Activated CD8-positive, alpha-beta T cell treated with anti-CD3 and anti-CD28 coated beads for 36 hours (primary cell): ENCODE results near the gene PREPL. TPM values are rescaled to one million over a fixed set of nuclear protein-coding genes. Genes with fewer than 3 reads are reported as not detected.

ENCODE experiments used
- ATAC-seq: fragments of 200-7000 bp; cut with Tn5 transposase; one replicate; pipeline ENCODE4 v1.10.0; 2021; ENCODE audit warnings: mild to moderate bottlenecking, moderate library complexity
- CTCF ChIA-PET: fragments of 350-600 bp; sonication (Branson Sonifier 250); formaldehyde crosslinking; loops from one replicate; lab custom pipeline; 2021; ENCODE audit warnings: antibody characterized with exemption; lab: Charles Lee
- POLR2A ChIA-PET: fragments of 350-600 bp; sonication (Branson Sonifier 250); formaldehyde crosslinking; loops from one replicate; lab custom pipeline; 2021; ENCODE audit warnings: antibody characterized with exemption; lab: Charles Lee
- DNase-seq: peaks from one replicate; pipeline ENCODE4 v3.0.0-alpha.2; 2020
- H3K27ac Mint-ChIP-seq: one replicate; pipeline ENCODE4 v1.8.0; 2021; ENCODE audit warnings: mild to moderate bottlenecking, mixed read lengths
- H3K27me3 Mint-ChIP-seq: one replicate; pipeline ENCODE4 v1.8.0; 2021; ENCODE audit warnings: mixed read lengths
- H3K36me3 Mint-ChIP-seq: one replicate; pipeline ENCODE4 v1.8.0; 2021; ENCODE audit warnings: low read depth, mixed read lengths
- H3K4me1 Mint-ChIP-seq: one replicate; pipeline ENCODE4 v1.8.0; 2021; ENCODE audit warnings: low read depth, mixed read lengths
- H3K4me3 Mint-ChIP-seq: one replicate; pipeline ENCODE4 v1.8.0; 2021; ENCODE audit warnings: mild to moderate bottlenecking, moderate library complexity, mixed read lengths
- H3K9me3 Mint-ChIP-seq: one replicate; pipeline ENCODE4 v1.8.0; 2021; ENCODE audit warnings: mixed read lengths
- CTCF ChIP-seq: fragments of 200-600 bp; IDR thresholded peaks from one replicate; pipeline ENCODE4 v1.8.0; 2022; ENCODE audit warnings: antibody characterized with exemption, mild to moderate bottlenecking
- intact Hi-C: fragments of 100-400 bp; cut with micrococcal nuclease; formaldehyde crosslinking; loops from one replicate; pipeline ENCODE4 v1.10.0; 2022
- total RNA-seq, 2 experiments: library from RNA; stranded (reverse); gene quantifications; one replicate each; pipeline ENCODE4 v1.2.3, GENCODE V29; 2021

PREPL gene
- total RNA-seq, 2 experiments from 2014 or later = 25.0 to 25.2 TPM

- peak overlapping the region; percentile 100 for H3K27ac Mint-ChIP-seq
These were observed 1.1 kb upstream of the PREPL start for GRCh38 chr2:44362207-44363015.

GRCh38 chr2:44360749-44361329, 455 bp downstream of the PREPL start:
- ATAC-seq = peak; percentile 17
- intact Hi-C loops = loop anchor here (5.0 to 10.0 kb wide), 2 partner anchors 194 to 276 kb away; partner anchors contain the start of gene PPM1B
- peak overlapping the region; percentile 89 for H3K4me3 Mint-ChIP-seq
- TF ChIP-seq CTCF = no peak
- peak; percentile 51 for DNase-seq
- H3K36me3 Mint-ChIP-seq = peaks cover 10% of the 10 kb centered on the region
- peak overlapping the region; percentile 100 for H3K27ac Mint-ChIP-seq
- POLR2A ChIA-PET = interaction anchor here (0.7 to 3.1 kb wide), 15 partner anchors 8 to 372 kb away, joined by 3 to 20 read pairs (median 4); partner anchors contain the start of gene PPM1B
- H3K27me3 Mint-ChIP-seq = no peaks in the 10 kb centered on the region
- CTCF ChIA-PET = interaction anchor here (1.1 to 3.1 kb wide), 4 partner anchors 13 to 119 kb away, joined by 3 to 13 read pairs (median 6); no protein-coding TSS in a partner anchor
- H3K9me3 Mint-ChIP-seq = no peaks in the 10 kb centered on the region
- peaks cover 52% of the 10 kb centered on the region for H3K4me1 Mint-ChIP-seq

More at GRCh38 chr2:44362207-44363015, 1.1 kb upstream of the PREPL start:
- Mint-ChIP-seq H3K4me3 (peak overlapping the region; percentile 89), H3K4me1 (peaks cover 45% of the 10 kb centered on the region), H3K9me3 (no peaks in the 10 kb centered on the region), H3K36me3 (peaks cover 6% of the 10 kb centered on the region), H3K27me3 (no peaks in the 10 kb centered on the region)
- intact Hi-C loops = loop anchor here (5.0 to 10.0 kb wide), 2 partner anchors 195 to 278 kb away; partner anchors contain the start of gene PPM1B
- DNase-seq (peak; percentile 49), ATAC-seq (peak; percentile 11)
- ChIA-PET POLR2A (interaction anchor here (0.9 to 3.1 kb wide), 13 partner anchors 10 to 573 kb away, joined by 3 to 20 read pairs (median 4); partner anchors contain the start of genes LRPPRC and PPM1B), CTCF (interaction anchor here (0.7 to 3.1 kb wide), 10 partner anchors 11 to 283 kb away, joined by 3 to 13 read pairs (median 4); no protein-coding TSS in a partner anchor)
- no peak for TF ChIP-seq CTCF

DNA sequence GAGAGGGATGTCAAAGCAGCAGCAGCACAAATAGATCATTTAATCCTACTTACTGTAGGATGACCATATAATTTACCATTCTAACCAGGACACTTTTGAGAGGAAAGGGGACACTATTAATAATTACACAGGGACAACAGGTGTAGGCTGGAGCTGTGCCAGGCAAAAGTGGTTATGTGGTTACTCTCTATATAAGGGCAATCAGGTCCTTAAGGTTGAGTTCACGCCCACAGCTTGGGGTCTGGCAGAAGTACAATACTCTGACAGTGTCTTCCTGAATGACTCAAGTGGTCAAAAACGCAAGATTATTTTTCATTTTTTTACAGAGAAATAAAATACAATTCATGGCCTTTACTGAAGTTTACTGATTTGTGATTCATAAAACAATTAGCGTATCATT, 2.8 kb downstream of the PREPL start:
- Mint-ChIP-seq H3K4me3 (no peak overlapping the region), H3K9me3 (no peaks in the 10 kb centered on the region), H3K27ac (no peak overlapping the region), H3K4me1 (peaks cover 41% of the 10 kb centered on the region), H3K36me3 (peaks cover 11% of the 10 kb centered on the region), H3K27me3 (no peaks in the 10 kb centered on the region)
- ATAC-seq (no peak), DNase-seq (peak; percentile 89)
- ChIA-PET POLR2A (interaction anchor here (0.7 kb wide), 1 partner anchor 320 kb away, joined by 3 read pairs; no protein-coding TSS in a partner anchor), CTCF (interaction anchor here (1.1 to 1.8 kb wide), 3 partner anchors 16 to 598 kb away, joined by 3 to 7 read pairs (median 4); no protein-coding TSS in a partner anchor)
- no peak for TF ChIP-seq CTCF
- intact Hi-C loops = no loop called here

- CTCF ChIA-PET = no interaction called here
- POLR2A ChIA-PET = interaction anchor here (1.2 to 1.4 kb wide), 2 partner anchors 10 to 16 kb away, joined by 3 to 4 read pairs; no protein-coding TSS in a partner anchor
- H3K27me3 Mint-ChIP-seq = no peaks in the 10 kb centered on the region
- H3K4me3 Mint-ChIP-seq = no peak overlapping the region
- peaks cover 15% of the 10 kb centered on the region for H3K36me3 Mint-ChIP-seq
- H3K4me1 Mint-ChIP-seq = peaks cover 43% of the 10 kb centered on the region
- intact Hi-C loops = no loop called here
- H3K27ac Mint-ChIP-seq = no peak overlapping the region
- no peaks in the 10 kb centered on the region for H3K9me3 Mint-ChIP-seq
- TF ChIP-seq CTCF = no peak
- ATAC-seq = no peak
- no peak for DNase-seq
These were observed 6.5 kb downstream of the PREPL start for GRCh38 chr2:44354761-44355160.
